Renal pelvis (tissue), 4 donors: Measurements from ENCODE around the gene DDX47. TPM values are rescaled to one million over a fixed set of nuclear protein-coding genes. Genes with fewer than 3 reads are reported as not detected.
"Not testable (repeated sequence)": the region's sequence is repeated elsewhere in the genome, so short reads cannot be mapped to it uniquely, and the experiment has no call there.

ENCODE experiments used
- DNase-seq: peaks from one replicate; pipeline ENCODE4 v3.0.0-alpha.2; 2013
- polyA plus RNA-seq, 3 donors: library from polyadenylated mRNA; unstranded; fragments of 120-200 nt; gene quantifications; one replicate each; pipeline ENCODE4 v1.2.1, GENCODE V29; 2013; ENCODE audit not compliant: insufficient read length in 3 of 3

Gene DDX47
- polyA plus RNA-seq, 3 donors: 71.4 to 76.4 (median 74.6) TPM

DNA sequence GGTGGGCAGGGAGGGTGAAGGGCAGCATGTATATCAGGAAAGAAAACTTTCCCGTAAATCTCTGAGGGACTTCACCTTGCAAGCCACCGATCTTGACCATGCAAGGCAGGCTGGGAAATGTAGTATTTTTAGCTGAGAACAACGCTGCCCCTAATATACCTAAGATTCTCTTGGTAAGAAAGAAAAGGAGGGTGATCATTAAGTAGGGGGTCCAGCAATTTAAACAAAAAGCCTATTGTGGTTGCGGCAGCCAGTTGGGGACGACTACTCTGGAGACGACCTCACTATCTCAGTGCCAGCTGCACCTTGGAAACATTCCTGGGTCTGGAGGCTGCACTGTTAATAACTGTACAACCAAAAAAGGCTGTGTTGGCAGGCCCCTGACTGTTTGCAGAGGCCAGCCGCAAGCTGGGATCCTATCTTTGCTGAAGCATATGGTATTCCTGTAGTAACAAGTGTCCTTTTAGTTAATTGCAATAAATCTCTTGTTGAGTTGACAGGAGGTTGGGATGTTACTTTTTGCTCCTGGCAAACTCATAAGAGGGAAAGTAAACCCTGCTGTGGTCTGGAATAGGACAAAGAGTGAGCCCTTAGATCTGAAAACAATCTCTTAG lies 21.3 kb upstream of the DDX47 start:
- no peak for DNase-seq

DNA sequence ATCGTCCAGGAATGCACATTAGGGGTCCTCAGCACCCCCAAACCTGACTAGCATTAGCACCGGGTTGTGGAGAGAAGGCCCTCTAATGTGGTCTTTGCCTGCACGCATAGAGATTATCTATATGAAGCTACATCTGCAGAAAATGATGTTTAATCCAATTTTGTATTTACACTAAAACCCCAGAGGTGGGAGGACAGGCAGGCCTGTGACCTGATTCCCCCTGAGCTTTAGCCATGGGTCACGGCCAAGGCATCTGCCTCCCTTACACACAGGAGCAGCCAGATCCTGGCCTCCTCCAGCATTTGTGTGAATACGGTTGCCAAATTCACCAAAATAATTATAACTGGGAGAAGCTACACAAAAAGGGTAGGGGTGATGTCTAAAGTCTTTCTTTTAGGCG lies 20.7 kb upstream of the DDX47 start:
- DNase-seq: no peak

DNA sequence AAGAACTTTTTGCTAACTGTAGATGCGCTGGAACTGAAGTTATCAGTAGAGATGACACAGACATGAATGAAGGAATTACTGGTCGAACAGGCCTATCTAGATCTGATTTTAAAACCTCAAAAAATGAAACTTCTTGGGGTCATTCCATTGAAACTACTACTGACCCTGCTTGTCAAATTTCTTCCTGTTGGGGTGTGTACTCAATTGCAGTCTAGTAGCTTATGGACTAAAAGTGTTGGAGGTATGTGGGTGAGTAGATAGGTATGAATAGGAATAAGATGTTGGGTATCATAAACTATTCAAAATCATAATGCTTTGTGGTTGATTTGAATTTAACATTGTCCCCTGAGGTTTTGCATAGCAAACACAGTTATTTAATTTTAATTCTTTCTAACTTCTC lies 18.5 kb upstream of the DDX47 start:
- no peak for DNase-seq

DNA sequence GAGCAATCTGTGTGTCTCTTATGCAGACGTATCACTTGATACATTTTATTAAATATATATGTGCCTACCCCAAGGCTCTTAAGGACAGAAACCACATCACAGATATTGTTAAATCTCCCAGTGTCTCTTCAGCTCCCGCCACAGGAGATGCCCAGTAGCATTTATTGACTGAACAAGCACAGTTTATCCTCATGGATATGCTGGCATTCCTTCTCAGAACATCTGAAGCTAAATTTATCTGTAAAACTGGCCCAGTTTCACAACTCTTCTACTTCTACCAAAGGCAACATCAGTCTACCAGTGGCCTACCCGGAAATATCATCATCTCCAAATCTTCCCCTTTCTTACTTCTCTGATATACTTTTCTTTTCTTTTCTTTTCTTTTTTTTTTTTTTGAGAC lies 17.0 kb upstream of the DDX47 start:
- no peak for DNase-seq

DNA sequence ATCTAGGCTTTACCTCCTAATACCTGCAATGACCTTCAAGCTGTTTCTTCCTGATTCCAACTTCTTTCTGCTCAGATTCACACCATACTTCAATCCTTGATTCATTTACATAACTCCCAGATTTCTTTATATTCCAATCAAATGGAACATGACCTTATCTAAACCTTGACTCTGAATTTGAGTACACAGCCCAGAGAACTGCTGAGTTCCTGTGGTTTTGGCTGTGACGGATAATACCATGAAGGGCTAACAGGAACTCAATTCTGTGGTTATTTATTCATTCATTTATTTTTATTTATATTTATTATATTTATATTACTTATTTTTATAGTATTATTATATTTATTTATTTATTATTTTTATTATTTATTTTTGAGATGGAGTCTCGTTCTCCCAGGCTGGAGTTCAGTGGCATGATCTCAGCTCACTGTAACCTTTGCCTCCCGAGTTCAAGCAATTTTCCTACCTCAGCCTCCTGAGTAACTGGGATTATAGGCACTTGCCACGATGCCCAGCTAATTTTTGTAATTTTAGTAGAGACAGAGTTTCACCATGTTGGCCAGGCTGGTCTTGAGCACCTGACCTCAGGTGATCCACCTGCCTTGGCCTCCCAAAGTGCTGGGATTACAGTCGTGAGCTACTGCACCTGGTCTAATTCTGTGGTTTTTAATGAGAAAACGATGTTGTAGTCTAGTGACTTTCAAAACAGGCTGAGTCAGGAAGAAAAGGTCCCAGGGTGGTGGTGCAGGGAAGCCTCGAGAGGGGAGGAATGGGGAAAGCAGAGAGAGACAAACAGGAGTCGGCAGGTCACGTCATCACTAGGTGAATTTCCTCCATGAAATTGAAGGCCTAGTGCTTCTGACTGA lies 16.0 kb upstream of the DDX47 start:
- DNase-seq: no peak

DNA sequence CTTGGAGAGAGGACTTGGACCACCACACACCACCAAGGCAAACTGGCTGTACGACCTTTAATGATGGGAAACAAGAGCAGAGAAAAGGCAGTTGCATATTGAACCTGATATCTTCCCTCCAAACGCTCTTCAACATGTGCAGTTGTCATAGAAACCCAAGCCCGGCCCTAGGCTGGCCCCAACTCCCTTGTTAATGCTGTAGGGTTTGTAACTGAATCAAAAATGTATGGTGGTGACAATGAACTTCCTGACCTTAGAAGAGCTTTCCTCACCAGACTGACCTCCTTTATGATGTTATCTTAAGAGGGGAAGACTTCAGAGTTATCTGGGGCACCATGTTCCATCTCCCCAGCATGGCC lies 15.4 kb upstream of the DDX47 start:
- DNase-seq: no peak

DNA sequence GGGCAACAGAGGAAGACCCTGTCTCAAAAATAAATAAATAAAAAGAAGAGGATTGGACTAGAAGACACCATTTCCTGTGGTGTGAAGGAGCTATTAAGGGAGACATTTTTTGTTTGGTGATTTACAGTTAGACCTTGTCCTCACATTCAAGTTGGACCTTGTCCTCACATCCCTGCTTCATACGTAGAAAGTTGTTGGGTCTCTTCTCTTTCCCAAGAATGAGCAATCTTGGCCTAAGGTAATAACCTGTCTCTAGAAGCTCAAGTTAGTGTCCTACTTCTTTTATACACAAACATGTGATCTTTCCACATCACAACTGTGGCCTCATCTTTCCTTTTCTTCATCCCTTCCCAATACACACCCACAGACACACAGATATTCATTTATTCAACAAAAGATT lies 14.7 kb upstream of the DDX47 start:
- no peak for DNase-seq

DNA sequence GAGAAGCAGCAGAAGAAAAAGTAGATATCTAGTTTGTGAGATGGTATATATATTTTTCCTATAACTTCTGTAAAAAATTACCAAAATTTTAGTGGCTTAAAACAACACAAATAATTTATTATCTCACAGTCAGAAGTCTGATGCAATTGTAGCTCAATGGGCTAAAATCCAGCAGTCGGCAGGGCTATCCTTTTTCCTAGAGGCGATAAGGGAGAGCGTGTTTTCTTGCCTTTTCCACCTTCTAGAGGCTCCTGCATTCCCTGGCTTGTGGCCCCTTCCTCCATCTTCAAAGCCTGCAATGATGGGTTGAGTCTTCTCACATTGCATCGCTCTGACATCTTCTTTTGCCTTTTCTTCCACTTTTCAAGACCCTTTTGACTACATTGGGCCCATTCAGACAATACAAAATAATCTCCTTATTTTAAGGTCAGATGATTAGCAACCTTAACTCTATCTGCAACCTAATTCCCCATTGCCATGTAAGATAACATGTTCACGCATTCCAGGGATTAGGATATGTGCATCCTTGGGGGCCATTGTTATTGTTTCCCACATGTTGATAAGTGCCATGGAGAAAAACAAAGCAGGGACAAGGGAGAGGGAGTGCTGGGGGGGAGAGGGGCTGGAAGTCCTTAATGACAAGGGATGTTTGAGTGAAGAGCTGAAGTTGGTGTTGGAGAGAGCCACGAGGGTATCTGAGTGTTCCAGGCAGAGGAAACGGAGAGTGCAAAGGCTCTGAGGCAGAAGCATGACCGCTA lies 13.8 kb upstream of the DDX47 start:
- DNase-seq: no peak

DNA sequence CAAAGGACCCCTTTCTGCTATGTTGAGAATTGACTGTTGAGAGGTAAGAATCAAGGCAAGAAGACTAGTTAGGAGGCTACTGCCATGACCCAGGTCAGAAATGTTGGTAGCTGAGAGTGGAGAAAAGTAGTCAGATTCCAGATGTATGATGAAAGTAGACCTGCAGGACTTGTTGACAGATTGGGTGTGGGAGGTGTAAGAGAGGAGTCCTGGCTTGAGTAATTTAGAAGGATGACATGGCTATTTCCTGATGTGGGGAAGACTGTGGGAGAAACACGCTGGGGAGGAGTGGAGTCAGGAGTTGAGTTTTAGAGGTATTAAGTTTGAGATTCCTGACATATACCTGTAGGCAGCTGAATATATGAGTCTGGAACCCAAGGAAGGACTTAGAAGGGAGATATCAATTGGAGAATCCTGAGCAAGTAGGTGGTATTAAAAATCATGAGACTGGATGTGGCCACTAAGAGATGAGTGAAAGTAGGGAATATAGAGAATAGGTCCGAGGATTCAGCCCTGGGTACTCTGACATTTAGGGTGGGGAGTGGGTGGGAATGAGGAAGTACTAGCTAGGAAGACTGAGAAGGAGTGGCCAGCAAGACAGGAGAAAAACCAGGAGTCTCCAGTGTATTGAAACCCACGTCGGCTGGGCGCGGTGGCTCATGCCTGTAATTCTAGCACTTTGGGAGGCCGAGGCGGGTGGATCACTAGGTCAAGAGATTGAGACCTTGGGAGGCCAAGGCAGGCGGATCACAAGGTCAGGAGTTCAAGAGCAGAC lies 12.6 kb upstream of the DDX47 start:
- no peak for DNase-seq

DNA sequence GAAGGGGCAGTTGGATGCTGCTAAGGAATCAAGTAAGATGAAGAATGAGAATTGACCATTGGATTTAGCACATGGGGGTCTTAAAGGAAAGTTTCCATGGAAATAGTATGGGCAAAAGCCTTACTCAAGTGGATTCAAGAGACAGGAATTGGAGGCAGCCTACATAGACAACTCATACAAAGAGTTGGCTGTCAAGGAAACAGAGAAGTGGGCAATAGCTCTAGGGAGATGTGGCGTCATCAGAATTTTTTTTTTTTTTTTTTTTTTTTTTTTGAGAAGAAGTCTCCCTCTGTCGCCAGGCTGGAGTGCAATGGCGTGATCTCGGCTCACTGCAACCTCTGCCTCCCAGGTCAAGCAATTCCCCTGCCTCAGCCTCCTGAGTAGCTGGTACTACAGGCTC lies 11.5 kb upstream of the DDX47 start:
- not testable (repeated sequence) for DNase-seq

DNA sequence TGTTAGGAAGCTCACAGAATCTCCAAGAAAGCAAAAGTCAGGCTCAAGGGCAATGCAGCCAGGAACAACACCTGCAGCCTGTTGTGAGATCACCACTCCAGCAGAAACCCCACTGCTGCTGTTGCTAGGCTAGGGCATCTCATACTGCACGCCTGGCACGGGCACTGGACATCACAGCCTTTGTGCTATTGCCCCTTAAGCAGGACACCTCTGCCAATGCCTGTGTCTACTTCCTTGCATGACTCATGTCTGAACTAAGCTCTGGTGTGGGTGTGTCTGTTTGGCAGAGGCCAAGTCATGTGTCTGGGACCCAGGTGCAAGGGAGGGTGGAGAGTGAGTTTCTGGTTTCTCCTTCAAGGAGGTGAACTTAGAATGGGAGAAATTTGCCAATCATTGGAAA lies 10.0 kb upstream of the DDX47 start:
- DNase-seq: no peak

DNA sequence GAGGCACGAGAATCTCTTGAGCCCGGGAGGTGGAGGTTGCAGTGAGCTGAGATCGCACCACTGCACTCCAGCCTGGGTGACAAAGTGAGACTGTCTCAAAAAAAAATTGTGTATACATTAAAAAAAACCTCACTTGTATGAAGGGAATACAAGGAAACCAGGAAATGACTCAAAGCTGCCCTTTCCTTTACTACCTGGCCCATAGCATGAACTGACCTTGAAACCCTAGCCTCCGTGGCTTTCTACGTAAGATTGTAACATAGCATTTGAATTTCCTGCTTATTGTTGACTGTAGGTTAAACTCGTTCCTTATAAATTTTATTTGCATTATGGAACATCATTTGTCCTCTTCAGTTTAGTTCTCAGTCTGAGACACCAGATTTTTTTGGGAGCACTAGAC lies 9.1 kb upstream of the DDX47 start:
- DNase-seq: no peak

DNA sequence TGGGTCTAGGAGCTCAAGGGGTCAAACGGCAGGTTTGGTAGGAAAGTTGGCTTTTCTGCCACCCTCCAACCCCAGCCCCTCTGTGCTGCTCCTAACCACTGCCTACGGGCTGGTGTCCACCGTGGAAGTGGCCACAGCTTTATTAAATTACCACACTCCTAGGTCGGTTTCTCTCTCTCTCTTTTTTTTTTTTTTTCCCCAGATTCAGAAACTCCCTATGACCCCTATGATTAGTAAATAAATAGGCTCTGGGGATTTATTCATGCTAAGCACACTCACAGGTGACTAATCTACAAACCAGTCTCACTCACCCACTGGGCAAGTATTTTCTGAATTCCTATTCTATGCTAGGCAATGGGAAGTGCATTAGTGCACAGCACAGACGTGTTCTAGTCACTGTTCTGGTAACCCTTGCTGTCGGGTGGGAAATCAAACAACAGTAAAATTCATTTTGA lies 8.7 kb upstream of the DDX47 start:
- DNase-seq: no peak

DNA sequence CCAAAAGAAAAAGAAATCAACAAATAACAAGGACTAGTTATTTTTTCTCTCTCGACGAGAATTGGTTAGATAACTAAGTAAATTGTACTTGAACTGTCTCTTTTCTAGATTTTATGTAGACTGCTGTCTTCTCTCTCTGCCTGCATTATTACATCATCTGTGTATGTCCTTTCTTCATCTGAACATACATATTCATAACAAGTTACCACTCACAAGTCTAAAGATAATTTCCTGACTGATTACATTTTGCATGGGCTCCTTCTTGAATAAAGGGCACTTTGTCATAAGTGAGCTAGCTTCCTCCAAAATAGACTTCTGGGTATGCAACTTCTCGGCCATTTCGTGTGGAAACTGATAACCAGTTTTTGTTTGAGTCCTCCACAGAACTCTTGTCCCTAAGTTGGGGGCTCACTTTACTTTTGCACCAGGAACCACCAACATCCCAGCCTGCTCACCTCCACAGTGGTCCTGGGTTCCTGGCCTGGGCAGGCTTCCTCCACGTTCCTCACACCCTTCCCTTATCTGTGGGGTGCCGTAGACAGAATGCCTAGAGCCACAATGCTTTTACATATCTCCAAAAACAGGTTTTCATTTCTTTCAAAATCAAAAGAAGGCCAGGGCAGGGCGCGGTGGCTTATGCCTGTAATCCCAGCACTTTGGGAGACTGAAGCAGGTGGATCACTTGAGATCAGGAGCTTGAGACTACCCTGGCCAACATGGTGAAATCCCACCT lies 6.2 kb upstream of the DDX47 start:
- DNase-seq: no peak

DNA sequence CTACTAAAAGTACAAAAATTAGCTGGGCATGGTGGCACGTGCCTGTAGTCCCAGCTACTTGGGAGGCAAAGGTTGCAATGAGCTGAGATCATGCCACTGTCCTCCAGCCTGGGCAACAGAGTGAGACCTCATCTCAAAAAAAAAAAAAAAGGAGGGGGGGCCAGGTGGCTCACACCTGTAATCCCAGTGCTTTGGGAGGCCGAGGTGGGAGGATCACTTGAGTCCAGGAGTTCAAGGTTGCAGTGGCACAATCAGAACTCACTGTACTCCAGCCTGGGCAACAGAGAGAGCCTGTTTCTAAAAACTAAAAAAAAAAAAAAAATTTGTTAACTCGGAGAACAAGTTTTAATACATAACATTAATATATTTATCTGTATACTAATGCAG lies 5.6 kb upstream of the DDX47 start:
- DNase-seq: not testable (repeated sequence)

DNA sequence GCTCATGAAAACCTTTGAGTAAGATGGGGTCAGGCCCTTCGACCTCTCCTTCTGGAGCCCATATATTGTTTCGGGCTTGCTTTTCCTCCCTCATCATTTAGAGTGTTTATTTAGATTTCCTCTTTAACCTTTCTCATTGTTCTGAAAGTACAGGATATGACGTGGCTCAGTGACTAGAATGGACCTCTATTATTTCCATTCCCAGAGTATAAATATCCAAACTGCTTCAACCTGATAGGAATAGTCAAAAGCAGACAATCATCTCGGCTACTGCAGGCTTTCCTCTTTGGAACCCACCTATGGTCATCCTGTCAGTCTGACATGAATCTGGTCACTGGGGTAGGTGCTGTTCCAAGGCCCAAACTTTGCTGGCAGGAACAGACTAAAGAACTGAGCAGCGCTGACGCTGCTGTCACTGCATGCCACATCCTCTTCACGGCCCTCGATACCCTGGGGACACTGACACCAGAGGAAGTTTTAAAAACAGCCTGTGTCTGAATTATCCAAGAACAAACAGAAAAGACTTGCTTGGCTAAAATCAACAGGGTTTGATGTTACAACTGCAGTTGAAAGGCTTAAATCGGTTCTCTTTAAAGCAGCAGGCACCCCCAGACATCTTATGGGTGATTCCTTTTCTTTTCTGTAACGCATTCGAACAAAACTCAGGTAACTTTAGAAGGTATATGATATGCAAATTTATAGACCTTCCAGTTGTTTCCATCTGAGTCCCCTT lies 5.0 kb upstream of the DDX47 start:
- DNase-seq: no peak

DNA sequence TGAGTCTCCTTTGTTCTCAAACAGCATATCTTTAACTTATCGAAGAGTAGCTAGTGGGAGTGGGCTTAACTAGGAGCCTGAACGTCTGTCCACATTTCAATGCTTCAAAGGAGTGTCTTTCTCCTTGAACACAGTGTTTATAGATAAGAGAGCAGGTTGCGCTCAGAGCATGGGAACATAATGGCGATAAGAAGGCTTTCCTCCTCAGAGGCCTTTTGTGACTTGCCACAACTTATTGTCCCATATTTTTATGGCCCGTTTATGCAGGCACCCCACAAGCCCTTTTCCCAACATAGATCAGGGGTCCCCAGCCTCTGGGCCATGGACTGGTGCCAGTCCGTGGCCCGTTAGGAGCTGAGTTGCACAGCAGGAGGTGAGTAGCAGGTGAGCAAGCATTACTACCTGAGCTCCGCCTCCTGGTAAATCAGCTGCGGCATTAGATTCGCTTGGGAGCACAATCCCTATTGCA lies 2.6 kb upstream of the DDX47 start:
- DNase-seq: no peak

DNA sequence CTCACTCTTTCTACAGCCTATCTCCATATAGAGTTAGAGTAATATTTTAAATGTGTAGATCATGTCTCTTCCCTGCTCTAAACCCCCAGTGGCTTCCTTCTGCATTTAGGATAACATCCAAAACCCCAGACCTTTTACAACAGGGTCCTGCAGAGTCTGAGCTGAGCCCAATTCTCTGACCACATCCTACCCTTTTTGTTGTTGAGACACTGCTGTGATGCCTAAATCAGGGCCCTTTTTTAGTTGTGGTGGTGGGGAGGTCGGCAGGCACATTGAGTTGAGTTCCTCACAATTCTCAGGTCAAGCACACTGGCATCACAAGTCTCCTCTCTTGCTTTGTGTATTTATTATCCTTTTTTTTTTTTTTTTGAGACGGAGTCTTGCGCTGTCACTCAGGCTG lies 1.8 kb upstream of the DDX47 start:
- DNase-seq: no peak

DNA sequence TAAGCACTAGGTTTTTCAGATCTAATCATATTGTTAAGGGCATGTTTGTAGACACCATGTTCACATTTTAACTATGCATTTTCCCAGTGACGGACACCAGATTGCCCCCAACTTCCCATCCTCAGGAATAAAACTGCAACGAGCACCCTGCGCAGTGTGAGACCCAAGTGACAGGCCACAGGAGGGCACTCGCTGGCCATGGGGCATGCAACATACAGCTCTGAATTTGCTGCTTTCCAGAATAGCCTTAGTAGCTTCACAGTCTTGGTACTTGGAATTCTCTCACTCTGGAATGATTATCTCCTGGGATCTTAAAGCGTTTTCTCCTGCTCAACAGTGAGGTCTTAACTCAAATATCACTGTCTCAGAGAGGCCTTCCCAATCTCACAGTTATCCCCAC lies 972 bp upstream of the DDX47 start:
- no peak for DNase-seq

DNA sequence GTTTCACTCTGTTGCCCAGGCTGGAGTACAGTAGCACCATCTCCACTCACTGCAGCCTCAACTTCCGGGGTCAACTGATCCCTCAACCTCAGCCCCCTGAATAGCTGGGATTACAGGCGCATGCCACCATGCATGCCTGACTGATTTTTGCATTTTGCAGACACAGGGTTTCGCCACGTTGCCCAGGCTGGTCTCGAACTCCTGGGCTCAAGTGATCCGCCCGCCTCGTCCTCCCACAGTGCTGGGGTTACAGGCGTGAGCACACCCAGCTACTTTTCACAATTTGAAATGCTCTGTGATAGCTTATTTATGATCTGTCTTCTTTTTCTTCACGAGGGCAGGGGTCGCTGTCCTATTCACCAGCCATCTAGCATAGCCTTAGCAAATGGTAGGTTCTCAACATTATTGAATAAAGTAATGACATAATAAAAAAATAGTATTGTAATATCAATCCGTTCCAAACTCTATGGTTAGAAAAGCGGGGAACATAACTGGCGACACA lies 477 bp upstream of the DDX47 start:
- DNase-seq: no peak
